IMR-90 (cell line): ENCODE measurements around the gene IRX1. TPM values are rescaled to one million over a fixed set of nuclear protein-coding genes. Genes with fewer than 3 reads are reported as not detected.

Source experiments
- ATAC-seq: fragments of 200-7000 bp; cut with Tn5 transposase; 2 replicates; pipeline ENCODE4 v1.9.1; 2020; ENCODE audit warnings: low read depth, mild to moderate bottlenecking, moderate library complexity
- BruUV-seq: library from RNA; stranded (reverse); fragments of 400-500 nt; replicated peaks from 2 replicates; lab custom pipeline; 2021; lab: Mats Ljungman, UMichigan
- CTCF ChIA-PET: fragments of 300-600 bp; formaldehyde crosslinking; extraction: SDS; loops from one replicate; lab custom pipeline; 2021; ENCODE audit warnings: antibody characterized with exemption; lab: Yijun Ruan, JAX
- POLR2A ChIA-PET: fragments of 300-600 bp; sonication (Branson Sonifier 250); formaldehyde crosslinking; loops from one replicate; lab custom pipeline; 2022; ENCODE audit warnings: antibody characterized with exemption; ENCODE audit not compliant: unreplicated experiment; lab: Charles Lee
- DNase-seq: peaks from one replicate; pipeline ENCODE4 v3.0.0; 2013
- H2AFZ ChIP-seq: replicated peaks from 2 replicates; pipeline ENCODE3; 2013; ENCODE audit warnings: low read length, mild to moderate bottlenecking; ENCODE audit not compliant: poor library complexity
- H2AK5ac ChIP-seq: 2 replicates; pipeline ENCODE4 v1.6.1; 2013; ENCODE audit warnings: low read depth, low read length, inconsistent platforms
- H2AK9ac ChIP-seq: replicated peaks from 2 replicates; pipeline ENCODE3; 2013; ENCODE audit warnings: mild to moderate bottlenecking, low read depth, low read length, moderate library complexity; ENCODE audit not compliant: poor library complexity
- H2BK120ac ChIP-seq: 2 replicates; pipeline ENCODE4 v1.6.1; 2013; ENCODE audit warnings: low read depth, low read length, inconsistent platforms
- H2BK15ac ChIP-seq: 3 replicates; pipeline ENCODE4 v1.6.1; 2013; ENCODE audit warnings: low read depth, low read length, inconsistent platforms
- H2BK20ac ChIP-seq: 2 replicates; pipeline ENCODE4 v1.6.1; 2013; ENCODE audit warnings: low read depth, mild to moderate bottlenecking, inconsistent platforms, low read length, moderate library complexity
- H2BK5ac ChIP-seq: 2 replicates; pipeline ENCODE4 v1.6.1; 2013; ENCODE audit warnings: mild to moderate bottlenecking, low read depth, low read length, inconsistent platforms; ENCODE audit not compliant: poor library complexity, severe bottlenecking
- H3K14ac ChIP-seq: replicated peaks from 2 replicates; pipeline ENCODE4 v1.6.1; 2013; ENCODE audit warnings: low read depth, low read length, inconsistent platforms
- H3K18ac ChIP-seq: 2 replicates; pipeline ENCODE4 v1.6.1; 2013; ENCODE audit warnings: low read depth, low read length, control low read depth
- H3K23ac ChIP-seq: 2 replicates; pipeline ENCODE4 v1.6.1; 2013; ENCODE audit warnings: low read depth, low read length, inconsistent platforms
- H3K27ac ChIP-seq: 2 replicates; pipeline ENCODE4 v1.5.1; 2013; ENCODE audit warnings: mild to moderate bottlenecking, control low read depth, low read length; ENCODE audit not compliant: insufficient read depth
- H3K27me3 ChIP-seq: 2 replicates; pipeline ENCODE4 v1.6.1; 2013; ENCODE audit warnings: low read length; ENCODE audit not compliant: control insufficient read depth, insufficient read depth
- H3K36me3 ChIP-seq: 2 replicates; pipeline ENCODE4 v1.6.1; 2013; ENCODE audit warnings: low read length, mixed read lengths; ENCODE audit not compliant: control insufficient read depth, insufficient read depth
- H3K4ac ChIP-seq: 2 replicates; pipeline ENCODE4 v1.6.1; 2013; ENCODE audit warnings: low read depth, low read length, inconsistent platforms
- H3K4me1 ChIP-seq: 2 replicates; pipeline ENCODE4 v1.6.1; 2013; ENCODE audit warnings: low read length, mixed read lengths; ENCODE audit not compliant: control insufficient read depth, insufficient read depth
- H3K4me2 ChIP-seq: 2 replicates; pipeline ENCODE4 v1.6.1; 2013; ENCODE audit warnings: low read depth, mild to moderate bottlenecking, control low read depth, low read length, moderate library complexity
- H3K4me3 ChIP-seq: 2 replicates; pipeline ENCODE4 v1.5.1; 2013; ENCODE audit warnings: low read depth, mild to moderate bottlenecking, control low read depth, low read length, moderate library complexity; ENCODE audit not compliant: insufficient read depth
- H3K56ac ChIP-seq: 2 replicates; pipeline ENCODE4 v1.6.1; 2013; ENCODE audit warnings: low read length, inconsistent platforms; ENCODE audit not compliant: insufficient read depth; ENCODE audit errors: extremely low read depth
- H3K79me1 ChIP-seq, 2 experiments: 2 replicates each; pipeline ENCODE4 v1.6.1; 2013; ENCODE audit warnings: low read length in 2 of 2, inconsistent platforms in 1 of 2, low read depth in 1 of 2
- H3K9ac ChIP-seq: 2 replicates; pipeline ENCODE4 v1.6.1; 2013; ENCODE audit warnings: low read depth, low read length, control low read depth
- H3K9me1 ChIP-seq: 2 replicates; pipeline ENCODE4 v1.6.1; 2013; ENCODE audit warnings: low read length, inconsistent platforms; ENCODE audit not compliant: insufficient read depth
- H3K9me3 ChIP-seq: 2 replicates; pipeline ENCODE4 v1.6.1; 2013; ENCODE audit warnings: low read length; ENCODE audit not compliant: control insufficient read depth, insufficient read depth
- H4K20me1 ChIP-seq: 2 replicates; pipeline ENCODE4 v1.6.1; 2013; ENCODE audit warnings: low read length, inconsistent platforms; ENCODE audit not compliant: insufficient read depth
- H4K5ac ChIP-seq: 2 replicates; pipeline ENCODE4 v1.6.1; 2013; ENCODE audit warnings: mild to moderate bottlenecking, low read depth, low read length, control low read depth
- H4K8ac ChIP-seq, 2 experiments: 2 replicates each; pipeline ENCODE4 v1.6.1; 2013; ENCODE audit warnings: low read depth in 2 of 2, low read length in 2 of 2, control low read depth in 1 of 2, inconsistent platforms in 1 of 2
- H4K91ac ChIP-seq: 2 replicates; pipeline ENCODE4 v1.6.1; 2013; ENCODE audit warnings: low read depth, low read length, inconsistent platforms; ENCODE audit not compliant: insufficient read depth
- BHLHE40 ChIP-seq: fragments of 150-350 bp; IDR thresholded peaks from 2 replicates; pipeline ENCODE4 v1.6.1; 2016; ENCODE audit warnings: mild to moderate bottlenecking, low read depth, low read length
- CEBPB ChIP-seq: IDR thresholded peaks from 2 replicates; pipeline ENCODE4 v1.6.1; 2012; ENCODE audit warnings: low read depth, low read length, improper control_type of control experiment
- CHD1 ChIP-seq: IDR thresholded peaks from 2 replicates; pipeline ENCODE4 v1.6.1; 2012; ENCODE audit warnings: low read depth, low read length, improper control_type of control experiment
- FOS ChIP-seq: fragments of 150-350 bp; IDR thresholded peaks from 2 replicates; pipeline ENCODE4 v1.6.1; 2016; ENCODE audit warnings: low read depth, low read length
- MAFK ChIP-seq: IDR thresholded peaks from 2 replicates; pipeline ENCODE4 v1.6.1; 2012; ENCODE audit warnings: low read depth, low read length, improper control_type of control experiment
- MAZ ChIP-seq: IDR thresholded peaks from 2 replicates; pipeline ENCODE4 v1.6.1; 2012; ENCODE audit warnings: low read depth, mild to moderate bottlenecking, low read length, improper control_type of control experiment, moderate library complexity, borderline replicate concordance
- NFE2L2 ChIP-seq: fragments of 150-350 bp; IDR thresholded peaks from 2 replicates; pipeline ENCODE4 v1.6.1; 2016; ENCODE audit warnings: low read depth, mild to moderate bottlenecking, low read length
- POLR2A ChIP-seq: IDR thresholded peaks from 2 replicates; pipeline ENCODE4 v1.6.1; 2012; ENCODE audit warnings: mild to moderate bottlenecking, low read depth, low read length
- RAD21 ChIP-seq: IDR thresholded peaks from 2 replicates; pipeline ENCODE4 v1.6.1; 2012; ENCODE audit warnings: low read length, improper control_type of control experiment
- RCOR1 ChIP-seq: IDR thresholded peaks from 2 replicates; pipeline ENCODE4 v1.6.1; 2012; ENCODE audit warnings: mild to moderate bottlenecking, low read length, improper control_type of control experiment; ENCODE audit not compliant: insufficient replicate concordance
- RFX5 ChIP-seq: IDR thresholded peaks from 2 replicates; pipeline ENCODE4 v1.8.0; 2012; ENCODE audit warnings: low read depth, mild to moderate bottlenecking, low read length, moderate library complexity
- SMC3 ChIP-seq: fragments of 150-350 bp; IDR thresholded peaks from 2 replicates; pipeline ENCODE4 v1.6.1; 2016; ENCODE audit warnings: low read depth, mild to moderate bottlenecking, antibody characterized with exemption, low read length, moderate library complexity
- WGBS, 2 experiments: methylation state at CpG; one replicate each; pipeline versions ENCODE4 v1.1.5 to v1.1.7; 2013; ENCODE audit warnings: missing lambda C conversion rate in 2 of 2; ENCODE audit not compliant: insufficient read length in 1 of 2; ENCODE audit errors: extremely low coverage in 2 of 2; 5-methylcytosine and 5-hydroxymethylcytosine counted together
- dilution Hi-C: fragments of 300-500 bp; cut with HindIII; formaldehyde crosslinking; loops from one replicate; pipeline ENCODE4 v1.14.3; 2018; ENCODE audit warnings: low sequenced_read_pairs; ENCODE audit not compliant: unreplicated experiment
- in situ Hi-C: fragments of 300-500 bp; cut with MboI; formaldehyde crosslinking; loops from 3 replicates; pipeline ENCODE4 v1.14.3; 2019; ENCODE audit warnings: low sequenced_read_pairs, inconsistent platforms, mixed read lengths
- intact Hi-C: fragments of 100-400 bp; cut with micrococcal nuclease; formaldehyde crosslinking; loops from 2 replicates; pipeline ENCODE4 v1.10.0; 2022
- polyA plus RNA-seq, 3 experiments: library from polyadenylated mRNA; depleted of rRNA; stranded (reverse); fragments of >200 nt; gene quantifications; 2 replicates each; pipeline ENCODE4 v1.2.3, GENCODE V29; 2012; ENCODE audit warnings: low replicate concordance in 1 of 3
- total RNA-seq: library from RNA; depleted of rRNA; stranded (reverse); fragments of >200 nt; gene quantifications from 2 replicates; pipeline ENCODE4 v1.2.3, GENCODE V29; 2012
- TF ChIP-seq, protein P1 (sequence below): conservative IDR thresholded peaks from 2 replicates; pipeline ENCODE4 v1.5.1; 2012; ENCODE audit warnings: mild to moderate bottlenecking, low read depth, low read length, improper control_type of control experiment
- TF ChIP-seq, protein P2 (sequence below): fragments of 150-350 bp; IDR thresholded peaks from 2 replicates; pipeline ENCODE4 v1.6.1; 2016; ENCODE audit warnings: low read depth, mild to moderate bottlenecking, low read length, moderate library complexity, borderline replicate concordance
- TF ChIP-seq, protein P3 (sequence below): fragments of 150-350 bp; IDR thresholded peaks from 2 replicates; pipeline ENCODE4 v1.6.1; 2017; ENCODE audit warnings: mild to moderate bottlenecking, antibody characterized with exemption, low read length, low read depth

Gene IRX1
- total and polyA plus RNA-seq, 2 of the 4 experiments (the other 2 are of a cell fraction), result not detected

DNA sequence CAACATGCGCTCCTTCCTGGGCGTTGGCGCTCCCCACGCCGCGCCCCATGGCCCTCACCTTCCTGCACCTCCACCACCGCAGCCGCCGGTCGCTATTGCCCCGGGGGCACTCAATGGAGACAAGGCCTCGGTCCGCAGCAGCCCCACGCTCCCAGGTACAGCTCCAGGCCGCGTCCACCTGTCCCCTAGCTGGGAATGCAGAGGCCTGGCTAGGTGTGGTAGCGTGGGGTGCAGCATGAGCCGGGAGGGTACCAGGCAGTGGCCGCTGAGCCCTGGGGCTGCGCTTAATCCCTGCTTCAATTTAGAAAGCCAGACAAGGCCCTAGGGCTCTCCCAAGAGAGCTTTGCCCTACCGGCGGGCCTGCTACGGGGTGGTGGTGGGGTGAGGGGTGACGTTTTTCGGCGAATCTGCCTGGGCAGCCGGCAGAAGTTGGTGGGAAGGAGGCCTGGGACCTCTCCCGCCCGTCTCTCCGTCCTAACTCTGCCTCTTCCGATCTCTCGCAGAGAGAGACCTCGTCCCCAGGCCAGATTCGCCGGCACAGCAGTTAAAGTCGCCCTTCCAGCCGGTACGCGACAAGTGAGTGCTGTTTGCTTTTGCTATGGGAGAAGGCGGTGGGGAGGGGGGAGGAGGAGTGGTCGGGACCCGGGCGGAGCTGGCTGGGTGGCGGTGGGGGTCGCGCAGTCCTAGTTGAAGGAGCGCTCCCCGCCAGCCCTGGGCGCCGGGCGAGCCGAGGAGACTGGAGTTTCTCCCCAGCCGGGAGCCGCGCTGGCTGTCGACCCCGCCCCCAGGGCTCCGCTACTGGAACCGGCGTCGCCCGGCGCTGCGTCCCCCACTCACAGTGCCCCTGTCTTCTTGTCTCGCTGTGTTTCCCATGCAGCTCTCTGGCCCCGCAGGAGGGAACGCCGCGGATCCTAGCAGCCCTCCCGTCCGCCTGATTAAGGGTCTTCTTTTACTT, 4.8 kb downstream of the IRX1 start:
- no peak overlapping the region for H3K56ac ChIP-seq
- H3K36me3 ChIP-seq, result no peaks in the 10 kb centered on the region
- H3K9me3 ChIP-seq, result no peaks in the 10 kb centered on the region
- H3K4ac ChIP-seq, result no peak overlapping the region
- no peaks in the 10 kb centered on the region for H4K20me1 ChIP-seq
- in situ Hi-C loops, result no loop called here
- H3K18ac ChIP-seq, result no peak overlapping the region
- no peak overlapping the region for H4K91ac ChIP-seq
- no peak overlapping the region for H2AK5ac ChIP-seq
- no TSS peak for BruUV-seq
- no peak for ATAC-seq
- no peak overlapping the region for H2BK120ac ChIP-seq
- no peak overlapping the region for H2BK5ac ChIP-seq
- H3K79me1 ChIP-seq, result no peaks in the 10 kb centered on the region
- DNase-seq, result no peak
- no peaks in the 10 kb centered on the region for H3K4me1 ChIP-seq
- H2BK20ac ChIP-seq, result no peak overlapping the region
- POLR2A ChIA-PET, result no interaction called here
- H3K9ac ChIP-seq, result no peak overlapping the region
- no peak overlapping the region for H3K4me2 ChIP-seq
- dilution Hi-C loops, result no loop called here
- no peak overlapping the region for H3K4me3 ChIP-seq
- 1% methylated on average over 18 of the region's 71 CpGs; no CpG with 5 or more reads in 1 of the 2 experiments for WGBS, 2 experiments
- H3K23ac ChIP-seq, result no peak overlapping the region
- intact Hi-C loops, result loop anchor here (5.0 kb wide), 1 partner anchor 1838 kb away; no protein-coding TSS in a partner anchor
- CTCF ChIA-PET, result no interaction called here
- no peaks in the 10 kb centered on the region for H3K9me1 ChIP-seq
- H3K14ac ChIP-seq, result no peak overlapping the region
- no peak overlapping the region for H2BK15ac ChIP-seq
- no peak overlapping the region for H4K8ac ChIP-seq
- H2AFZ ChIP-seq, result no peak overlapping the region
- H3K27ac ChIP-seq, result no peak overlapping the region
- H3K27me3 ChIP-seq, result peaks cover 55% of the 10 kb centered on the region
- no peak overlapping the region for H4K5ac ChIP-seq
- no peak overlapping the region for H2AK9ac ChIP-seq
- no peak for TF ChIP-seq RCOR1
- no peak for TF ChIP-seq MAFK
- no peak for TF ChIP-seq MAZ
- TF ChIP-seq, protein P1, sequence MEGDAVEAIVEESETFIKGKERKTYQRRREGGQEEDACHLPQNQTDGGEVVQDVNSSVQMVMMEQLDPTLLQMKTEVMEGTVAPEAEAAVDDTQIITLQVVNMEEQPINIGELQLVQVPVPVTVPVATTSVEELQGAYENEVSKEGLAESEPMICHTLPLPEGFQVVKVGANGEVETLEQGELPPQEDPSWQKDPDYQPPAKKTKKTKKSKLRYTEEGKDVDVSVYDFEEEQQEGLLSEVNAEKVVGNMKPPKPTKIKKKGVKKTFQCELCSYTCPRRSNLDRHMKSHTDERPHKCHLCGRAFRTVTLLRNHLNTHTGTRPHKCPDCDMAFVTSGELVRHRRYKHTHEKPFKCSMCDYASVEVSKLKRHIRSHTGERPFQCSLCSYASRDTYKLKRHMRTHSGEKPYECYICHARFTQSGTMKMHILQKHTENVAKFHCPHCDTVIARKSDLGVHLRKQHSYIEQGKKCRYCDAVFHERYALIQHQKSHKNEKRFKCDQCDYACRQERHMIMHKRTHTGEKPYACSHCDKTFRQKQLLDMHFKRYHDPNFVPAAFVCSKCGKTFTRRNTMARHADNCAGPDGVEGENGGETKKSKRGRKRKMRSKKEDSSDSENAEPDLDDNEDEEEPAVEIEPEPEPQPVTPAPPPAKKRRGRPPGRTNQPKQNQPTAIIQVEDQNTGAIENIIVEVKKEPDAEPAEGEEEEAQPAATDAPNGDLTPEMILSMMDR, result no peak
- TF ChIP-seq, protein P2, sequence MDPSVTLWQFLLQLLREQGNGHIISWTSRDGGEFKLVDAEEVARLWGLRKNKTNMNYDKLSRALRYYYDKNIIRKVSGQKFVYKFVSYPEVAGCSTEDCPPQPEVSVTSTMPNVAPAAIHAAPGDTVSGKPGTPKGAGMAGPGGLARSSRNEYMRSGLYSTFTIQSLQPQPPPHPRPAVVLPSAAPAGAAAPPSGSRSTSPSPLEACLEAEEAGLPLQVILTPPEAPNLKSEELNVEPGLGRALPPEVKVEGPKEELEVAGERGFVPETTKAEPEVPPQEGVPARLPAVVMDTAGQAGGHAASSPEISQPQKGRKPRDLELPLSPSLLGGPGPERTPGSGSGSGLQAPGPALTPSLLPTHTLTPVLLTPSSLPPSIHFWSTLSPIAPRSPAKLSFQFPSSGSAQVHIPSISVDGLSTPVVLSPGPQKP, result no peak
- TF ChIP-seq SMC3, result no peak
- no peak for TF ChIP-seq FOS
- TF ChIP-seq BHLHE40, result no peak
- no peak for TF ChIP-seq RAD21
- no peak for TF ChIP-seq CHD1
- no peak for TF ChIP-seq NFE2L2
- TF ChIP-seq, protein P3, sequence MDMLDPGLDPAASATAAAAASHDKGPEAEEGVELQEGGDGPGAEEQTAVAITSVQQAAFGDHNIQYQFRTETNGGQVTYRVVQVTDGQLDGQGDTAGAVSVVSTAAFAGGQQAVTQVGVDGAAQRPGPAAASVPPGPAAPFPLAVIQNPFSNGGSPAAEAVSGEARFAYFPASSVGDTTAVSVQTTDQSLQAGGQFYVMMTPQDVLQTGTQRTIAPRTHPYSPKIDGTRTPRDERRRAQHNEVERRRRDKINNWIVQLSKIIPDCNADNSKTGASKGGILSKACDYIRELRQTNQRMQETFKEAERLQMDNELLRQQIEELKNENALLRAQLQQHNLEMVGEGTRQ, result no peak
- no peak for TF ChIP-seq RFX5
- no peak for TF ChIP-seq CEBPB
- no peak for TF ChIP-seq POLR2A
